Measurements from ENCODE around the gene KAT6B.

KAT6B gene

GRCh38 chr10:74956555-74957111, 130.2 kb downstream of the KAT6B start:
- DNase-seq, result no peak

DNA sequence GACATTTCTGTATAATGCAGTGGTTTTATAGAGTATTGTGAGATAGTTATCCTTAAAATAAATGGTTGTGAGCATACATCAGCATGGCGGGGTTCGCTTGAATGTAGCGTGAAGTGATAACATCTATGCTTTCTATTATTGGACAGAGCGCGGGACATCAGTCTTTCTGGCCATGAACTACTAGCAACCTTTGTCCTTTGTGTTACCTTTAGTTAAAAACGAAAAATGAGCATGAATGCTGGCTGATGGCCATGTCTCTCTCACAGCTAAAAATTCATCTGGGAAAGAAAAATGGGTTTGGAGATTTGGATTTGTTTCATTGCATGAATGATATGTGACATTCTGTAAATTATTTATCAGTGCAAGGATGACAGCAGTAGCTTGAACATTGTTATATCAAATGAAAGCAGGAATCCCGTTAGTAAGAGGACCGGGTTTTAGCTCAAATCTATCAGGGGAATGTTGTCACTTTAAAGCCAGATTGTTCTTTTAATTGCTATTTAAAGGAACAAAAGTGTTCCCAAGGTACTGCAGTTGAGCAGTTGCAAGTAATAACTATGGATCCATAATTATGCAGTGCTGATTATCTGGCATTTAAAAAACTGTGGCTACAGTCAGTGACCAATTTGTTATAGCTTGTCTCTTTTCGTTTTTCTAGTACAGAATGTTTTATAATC, 131.0 kb downstream of the KAT6B start:
- Histone ChIP-seq H3K27me3 (replicated peaks; ENCODE audit: control insufficient read depth, insufficient read depth, low read length, poor library complexity, severe bottlenecking) (no peaks in the 10 kb centered on the region), H3K4me3 (ENCODE audit: insufficient read depth, low read depth, low read length, poor library complexity, severe bottlenecking) (no peak overlapping the region), H3K4me1 (ENCODE audit: control insufficient read depth, insufficient read depth, low read length, poor library complexity, severe bottlenecking) (no peaks in the 10 kb centered on the region), H3K36me3 (ENCODE audit: control insufficient read depth, insufficient read depth, low read length) (no peaks in the 10 kb centered on the region), H3K9me3 (ENCODE audit: control insufficient read depth, low read length) (no peaks in the 10 kb centered on the region), H3K27ac (ENCODE audit: insufficient read depth, low read length, poor library complexity, severe bottlenecking) (no peak overlapping the region)
- DNase-seq, result no peak

More at GRCh38 chr10:74956555-74957111, 130.2 kb downstream of the KAT6B start:
- H3K36me3 ChIP-seq (ENCODE audit: control insufficient read depth, insufficient read depth, low read length), result no peaks in the 10 kb centered on the region
- H3K27me3 ChIP-seq (replicated peaks; ENCODE audit: control insufficient read depth, insufficient read depth, low read length, poor library complexity, severe bottlenecking), result no peaks in the 10 kb centered on the region
- no peaks in the 10 kb centered on the region for H3K9me3 ChIP-seq (ENCODE audit: control insufficient read depth, low read length)
- H3K4me1 ChIP-seq (ENCODE audit: control insufficient read depth, insufficient read depth, low read length, poor library complexity, severe bottlenecking), result no peaks in the 10 kb centered on the region
- H3K27ac ChIP-seq (ENCODE audit: insufficient read depth, low read length, poor library complexity, severe bottlenecking), result no peak overlapping the region
- no peak overlapping the region for H3K4me3 ChIP-seq (ENCODE audit: insufficient read depth, low read depth, low read length, poor library complexity, severe bottlenecking)

DNA sequence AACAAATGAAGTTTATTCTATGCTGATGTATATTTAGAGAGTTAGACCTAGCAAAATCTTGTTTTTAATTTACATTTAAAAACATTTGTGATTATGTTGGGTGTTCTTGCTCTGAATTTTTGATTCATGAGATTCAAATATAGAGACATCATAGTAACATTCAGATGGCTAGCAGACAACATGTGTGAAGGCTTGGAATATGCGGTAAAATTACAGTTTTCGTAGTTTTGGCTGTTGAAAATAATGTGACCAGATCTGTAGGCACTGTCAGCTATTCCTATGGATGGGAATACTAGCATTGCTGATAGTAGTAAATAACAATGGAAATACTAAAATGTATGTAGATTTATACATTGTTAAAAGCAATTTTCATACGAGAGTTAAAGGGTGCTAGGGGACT, 131.9 kb downstream of the KAT6B start:
- Histone ChIP-seq H3K27me3 (replicated peaks; ENCODE audit: control insufficient read depth, insufficient read depth, low read length, poor library complexity, severe bottlenecking) (no peaks in the 10 kb centered on the region), H3K4me1 (ENCODE audit: control insufficient read depth, insufficient read depth, low read length, poor library complexity, severe bottlenecking) (no peaks in the 10 kb centered on the region), H3K9me3 (ENCODE audit: control insufficient read depth, low read length) (no peaks in the 10 kb centered on the region), H3K27ac (ENCODE audit: insufficient read depth, low read length, poor library complexity, severe bottlenecking) (no peak overlapping the region), H3K4me3 (ENCODE audit: insufficient read depth, low read depth, low read length, poor library complexity, severe bottlenecking) (no peak overlapping the region), H3K36me3 (ENCODE audit: control insufficient read depth, insufficient read depth, low read length) (no peaks in the 10 kb centered on the region)
- no peak for DNase-seq

DNA sequence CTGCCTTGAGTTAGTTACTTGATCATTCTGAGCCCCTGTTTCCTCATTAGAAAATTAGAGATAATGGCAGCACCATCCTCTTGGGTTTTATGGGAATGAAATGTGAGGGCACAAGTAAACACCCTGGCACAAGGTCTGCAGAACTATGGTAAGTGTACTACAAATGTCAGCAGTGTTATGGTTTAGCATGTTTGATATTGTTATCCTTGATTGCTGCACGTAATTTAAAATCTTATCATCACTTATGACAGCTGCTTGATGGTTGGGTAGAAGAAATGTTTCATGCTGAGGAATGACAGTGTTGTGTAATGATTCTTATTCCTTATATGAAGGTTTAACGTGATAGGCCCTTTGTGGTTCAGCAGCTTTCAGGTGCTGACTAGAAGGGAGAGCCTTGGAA, 134.3 kb downstream of the KAT6B start:
- Histone ChIP-seq H3K9me3 (ENCODE audit: control insufficient read depth, low read length) (no peaks in the 10 kb centered on the region), H3K27ac (ENCODE audit: insufficient read depth, low read length, poor library complexity, severe bottlenecking) (no peak overlapping the region), H3K4me3 (ENCODE audit: insufficient read depth, low read depth, low read length, poor library complexity, severe bottlenecking) (no peak overlapping the region), H3K4me1 (ENCODE audit: control insufficient read depth, insufficient read depth, low read length, poor library complexity, severe bottlenecking) (no peaks in the 10 kb centered on the region), H3K27me3 (replicated peaks; ENCODE audit: control insufficient read depth, insufficient read depth, low read length, poor library complexity, severe bottlenecking) (no peaks in the 10 kb centered on the region), H3K36me3 (ENCODE audit: control insufficient read depth, insufficient read depth, low read length) (no peaks in the 10 kb centered on the region)
- DNase-seq, result no peak

- Histone ChIP-seq H3K36me3 (ENCODE audit: control insufficient read depth, insufficient read depth, low read length) (no peaks in the 10 kb centered on the region), H3K4me3 (ENCODE audit: insufficient read depth, low read depth, low read length, poor library complexity, severe bottlenecking) (no peak overlapping the region), H3K27ac (ENCODE audit: insufficient read depth, low read length, poor library complexity, severe bottlenecking) (no peak overlapping the region), H3K4me1 (ENCODE audit: control insufficient read depth, insufficient read depth, low read length, poor library complexity, severe bottlenecking) (no peaks in the 10 kb centered on the region), H3K27me3 (replicated peaks; ENCODE audit: control insufficient read depth, insufficient read depth, low read length, poor library complexity, severe bottlenecking) (no peaks in the 10 kb centered on the region), H3K9me3 (ENCODE audit: control insufficient read depth, low read length) (no peaks in the 10 kb centered on the region)
- no peak for DNase-seq
Observed at GRCh38 chr10:74962517-74962916, 136.1 kb downstream of the KAT6B start.

DNA sequence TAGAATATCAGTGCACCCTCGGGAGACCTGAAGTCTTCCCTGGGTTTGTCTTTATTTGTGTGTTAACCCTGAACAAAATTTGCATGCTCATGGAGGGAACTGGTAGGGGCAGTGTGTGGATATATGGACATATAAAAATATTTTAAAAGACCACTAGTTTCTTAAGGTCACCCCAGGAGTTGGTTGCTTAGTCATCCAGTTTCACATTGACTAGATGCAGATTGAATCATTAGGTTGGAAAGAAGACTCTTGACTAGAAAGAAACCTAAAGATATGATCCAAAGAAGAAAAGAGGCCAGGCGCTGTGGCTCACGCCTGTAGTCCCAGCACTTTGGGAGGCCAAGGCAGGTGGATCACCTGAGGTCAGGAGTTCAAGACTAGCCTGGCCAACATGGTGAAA, 137.1 kb downstream of the KAT6B start:
- Histone ChIP-seq H3K4me3 (ENCODE audit: insufficient read depth, low read depth, low read length, poor library complexity, severe bottlenecking) (no peak overlapping the region), H3K27me3 (replicated peaks; ENCODE audit: control insufficient read depth, insufficient read depth, low read length, poor library complexity, severe bottlenecking) (no peaks in the 10 kb centered on the region), H3K9me3 (ENCODE audit: control insufficient read depth, low read length) (no peaks in the 10 kb centered on the region), H3K36me3 (ENCODE audit: control insufficient read depth, insufficient read depth, low read length) (no peaks in the 10 kb centered on the region), H3K4me1 (ENCODE audit: control insufficient read depth, insufficient read depth, low read length, poor library complexity, severe bottlenecking) (peaks cover 8% of the 10 kb centered on the region), H3K27ac (ENCODE audit: insufficient read depth, low read length, poor library complexity, severe bottlenecking) (no peak overlapping the region)
- DNase-seq, result no peak

- no peaks in the 10 kb centered on the region for H3K9me3 ChIP-seq (ENCODE audit: control insufficient read depth, low read length)
- no peak for DNase-seq
- peaks cover 13% of the 10 kb centered on the region for H3K4me1 ChIP-seq (ENCODE audit: control insufficient read depth, insufficient read depth, low read length, poor library complexity, severe bottlenecking)
- H3K27me3 ChIP-seq (replicated peaks; ENCODE audit: control insufficient read depth, insufficient read depth, low read length, poor library complexity, severe bottlenecking), result no peaks in the 10 kb centered on the region
- no peaks in the 10 kb centered on the region for H3K36me3 ChIP-seq (ENCODE audit: control insufficient read depth, insufficient read depth, low read length)
- no peak overlapping the region for H3K4me3 ChIP-seq (ENCODE audit: insufficient read depth, low read depth, low read length, poor library complexity, severe bottlenecking)
- H3K27ac ChIP-seq (ENCODE audit: insufficient read depth, low read length, poor library complexity, severe bottlenecking), result peak overlapping the region; percentile 57
Observed at GRCh38 chr10:74967911-74968666, 141.7 kb downstream of the KAT6B start.

DNA sequence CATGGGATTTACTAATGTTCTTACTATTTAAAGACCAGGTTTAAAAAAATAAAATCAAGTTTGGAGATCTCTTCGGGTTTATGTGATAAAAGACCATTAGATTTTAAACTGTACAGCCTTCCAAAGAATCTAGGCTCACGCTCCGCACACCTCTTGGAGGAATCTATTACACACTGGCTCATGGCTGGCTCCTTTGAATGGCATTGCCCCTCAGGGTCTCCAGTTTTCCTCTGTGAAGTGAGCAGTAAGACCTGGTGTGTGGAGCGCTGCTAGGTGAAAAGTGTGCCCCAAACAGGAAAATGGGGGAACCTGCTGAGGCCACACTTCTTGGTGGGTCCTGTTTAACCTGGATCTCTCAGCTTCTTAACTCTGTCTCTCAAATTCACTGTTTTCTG, 142.3 kb downstream of the KAT6B start:
- no peaks in the 10 kb centered on the region for H3K36me3 ChIP-seq (ENCODE audit: control insufficient read depth, insufficient read depth, low read length)
- no peak for DNase-seq

DNA sequence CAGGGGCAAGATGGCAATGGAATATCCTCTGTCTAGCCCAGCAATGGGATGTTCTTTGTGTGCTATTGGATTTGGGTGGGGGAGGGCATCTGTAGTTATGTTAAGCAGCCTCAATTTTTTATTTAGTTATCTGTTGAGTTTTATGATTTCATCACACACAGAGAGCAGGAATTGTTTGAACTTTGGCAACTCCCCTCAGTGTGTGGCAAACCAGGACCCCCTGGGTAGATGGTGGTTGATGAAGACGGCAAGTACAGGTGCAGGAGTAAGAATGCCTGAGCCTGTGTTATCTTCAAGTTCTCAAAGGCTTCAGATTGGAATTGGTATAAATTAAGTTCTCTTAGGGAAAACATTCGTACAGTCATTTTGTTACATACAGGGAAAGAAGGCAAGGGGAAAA, 142.7 kb downstream of the KAT6B start:
- no peak for DNase-seq
- Histone ChIP-seq H3K27me3 (replicated peaks; ENCODE audit: control insufficient read depth, insufficient read depth, low read length, poor library complexity, severe bottlenecking) (no peaks in the 10 kb centered on the region), H3K9me3 (ENCODE audit: control insufficient read depth, low read length) (no peaks in the 10 kb centered on the region), H3K4me3 (ENCODE audit: insufficient read depth, low read depth, low read length, poor library complexity, severe bottlenecking) (no peak overlapping the region), H3K4me1 (ENCODE audit: control insufficient read depth, insufficient read depth, low read length, poor library complexity, severe bottlenecking) (peaks cover 13% of the 10 kb centered on the region), H3K27ac (ENCODE audit: insufficient read depth, low read length, poor library complexity, severe bottlenecking) (peak overlapping the region; percentile 29), H3K36me3 (ENCODE audit: control insufficient read depth, insufficient read depth, low read length) (peaks cover 3% of the 10 kb centered on the region)

More for the DNA sequence above, 142.3 kb downstream of the KAT6B start:
- no peaks in the 10 kb centered on the region for H3K27me3 ChIP-seq (replicated peaks; ENCODE audit: control insufficient read depth, insufficient read depth, low read length, poor library complexity, severe bottlenecking)
- H3K4me1 ChIP-seq (ENCODE audit: control insufficient read depth, insufficient read depth, low read length, poor library complexity, severe bottlenecking), result peaks cover 13% of the 10 kb centered on the region
- H3K4me3 ChIP-seq (ENCODE audit: insufficient read depth, low read depth, low read length, poor library complexity, severe bottlenecking), result no peak overlapping the region
- peak overlapping the region; percentile 29 for H3K27ac ChIP-seq (ENCODE audit: insufficient read depth, low read length, poor library complexity, severe bottlenecking)
- no peaks in the 10 kb centered on the region for H3K9me3 ChIP-seq (ENCODE audit: control insufficient read depth, low read length)

GRCh38 chr10:74969530-74969929, 143.1 kb downstream of the KAT6B start:
- peaks cover 13% of the 10 kb centered on the region for H3K4me1 ChIP-seq (ENCODE audit: control insufficient read depth, insufficient read depth, low read length, poor library complexity, severe bottlenecking)

More at GRCh38 chr10:74969530-74969929, 143.1 kb downstream of the KAT6B start:
- Histone ChIP-seq H3K9me3 (ENCODE audit: control insufficient read depth, low read length) (no peaks in the 10 kb centered on the region), H3K27ac (ENCODE audit: insufficient read depth, low read length, poor library complexity, severe bottlenecking) (no peak overlapping the region), H3K4me3 (ENCODE audit: insufficient read depth, low read depth, low read length, poor library complexity, severe bottlenecking) (no peak overlapping the region), H3K27me3 (replicated peaks; ENCODE audit: control insufficient read depth, insufficient read depth, low read length, poor library complexity, severe bottlenecking) (no peaks in the 10 kb centered on the region), H3K36me3 (ENCODE audit: control insufficient read depth, insufficient read depth, low read length) (peaks cover 3% of the 10 kb centered on the region)
- no peak for DNase-seq

All from effector memory CD4-positive, alpha-beta T cell (primary cell).